HL-60 (cell line): ENCODE data around the gene TSPAN8.

Experiments
- DNase-seq, 2 experiments: peaks; one replicate each; pipeline ENCODE4 v3.0.0-alpha.2; 2010 to 2020; ENCODE audit warnings: low read depth in 1 of 2, low spot score in 1 of 2
- H3K27ac ChIP-seq: fragments of 250-450 bp; sonication (Bioruptor Pico); replicated peaks from 2 replicates; pipeline ENCODE4 v1.5.1; 2020; ENCODE audit warnings: mild to moderate bottlenecking, moderate library complexity
- H3K27me3 ChIP-seq: fragments of 250-450 bp; sonication (Bioruptor Pico); 2 replicates; pipeline ENCODE4 v1.5.1; 2021; ENCODE audit warnings: mild to moderate bottlenecking, moderate library complexity; ENCODE audit not compliant: insufficient read depth, poor library complexity, severe bottlenecking
- H3K4me3 ChIP-seq: replicated peaks from 2 replicates; pipeline ENCODE4 v1.5.1; 2011; ENCODE audit warnings: mild to moderate bottlenecking, control low read depth, low read length; ENCODE audit not compliant: insufficient read depth
- GABPA ChIP-seq: IDR thresholded peaks from 2 replicates; pipeline ENCODE4 v1.6.1; 2012; ENCODE audit warnings: low read depth
- POLR2AphosphoS5 ChIP-seq: IDR thresholded peaks from 2 replicates; pipeline ENCODE4 v1.6.1; 2012; ENCODE audit warnings: low read depth
- SPI1 ChIP-seq: IDR thresholded peaks from 2 replicates; pipeline ENCODE4 v1.6.1; 2012; ENCODE audit warnings: low read depth, mild to moderate bottlenecking, borderline replicate concordance
- TF ChIP-seq, protein P1 (sequence below): IDR thresholded peaks from one replicate; pipeline ENCODE4 v1.5.1; 2011; ENCODE audit warnings: low read length, control low read depth, inconsistent platforms; ENCODE audit not compliant: insufficient read depth
- TF ChIP-seq, protein P2 (sequence below): IDR thresholded peaks from 2 replicates; pipeline ENCODE4 v1.6.1; 2012; ENCODE audit warnings: low read depth; ENCODE audit not compliant: insufficient replicate concordance

TSPAN8 gene

DNA sequence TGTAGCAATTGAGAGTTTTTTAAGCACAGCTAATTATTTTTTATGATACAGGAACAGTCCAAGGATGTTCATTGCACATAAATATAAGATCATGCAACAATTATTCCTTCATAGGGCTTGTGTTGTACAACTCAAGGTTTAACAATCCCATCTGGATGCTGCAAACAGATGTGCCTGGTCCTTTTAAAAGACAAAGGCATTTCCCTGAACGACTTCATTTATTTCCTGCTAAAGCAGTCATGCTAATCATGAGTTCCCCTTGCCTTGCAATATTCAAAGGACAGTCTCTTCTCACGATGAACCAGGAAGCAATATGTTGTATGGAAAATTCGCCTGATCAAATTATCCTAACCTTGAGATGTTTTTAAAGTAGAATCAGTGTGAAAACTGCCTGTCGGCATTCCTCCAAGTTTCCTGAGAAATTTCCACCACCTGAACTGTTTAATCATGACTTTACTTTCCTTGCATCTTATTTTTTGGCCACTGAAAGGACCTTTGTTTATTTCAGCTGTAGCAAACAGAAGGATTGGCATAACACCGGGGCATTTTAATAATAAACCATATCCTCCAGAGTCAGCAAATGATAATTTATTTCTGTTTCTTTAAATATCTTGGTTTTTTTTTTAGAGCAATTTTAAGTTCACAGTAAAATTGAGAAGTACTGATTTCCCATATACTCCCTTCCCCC lies 33.9 kb upstream of the TSPAN8 start:
- TF ChIP-seq, protein P1, sequence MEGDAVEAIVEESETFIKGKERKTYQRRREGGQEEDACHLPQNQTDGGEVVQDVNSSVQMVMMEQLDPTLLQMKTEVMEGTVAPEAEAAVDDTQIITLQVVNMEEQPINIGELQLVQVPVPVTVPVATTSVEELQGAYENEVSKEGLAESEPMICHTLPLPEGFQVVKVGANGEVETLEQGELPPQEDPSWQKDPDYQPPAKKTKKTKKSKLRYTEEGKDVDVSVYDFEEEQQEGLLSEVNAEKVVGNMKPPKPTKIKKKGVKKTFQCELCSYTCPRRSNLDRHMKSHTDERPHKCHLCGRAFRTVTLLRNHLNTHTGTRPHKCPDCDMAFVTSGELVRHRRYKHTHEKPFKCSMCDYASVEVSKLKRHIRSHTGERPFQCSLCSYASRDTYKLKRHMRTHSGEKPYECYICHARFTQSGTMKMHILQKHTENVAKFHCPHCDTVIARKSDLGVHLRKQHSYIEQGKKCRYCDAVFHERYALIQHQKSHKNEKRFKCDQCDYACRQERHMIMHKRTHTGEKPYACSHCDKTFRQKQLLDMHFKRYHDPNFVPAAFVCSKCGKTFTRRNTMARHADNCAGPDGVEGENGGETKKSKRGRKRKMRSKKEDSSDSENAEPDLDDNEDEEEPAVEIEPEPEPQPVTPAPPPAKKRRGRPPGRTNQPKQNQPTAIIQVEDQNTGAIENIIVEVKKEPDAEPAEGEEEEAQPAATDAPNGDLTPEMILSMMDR, result no peak
- TF ChIP-seq GABPA (no peak), SPI1 (no peak), POLR2AphosphoS5 (no peak)
- TF ChIP-seq, protein P2, sequence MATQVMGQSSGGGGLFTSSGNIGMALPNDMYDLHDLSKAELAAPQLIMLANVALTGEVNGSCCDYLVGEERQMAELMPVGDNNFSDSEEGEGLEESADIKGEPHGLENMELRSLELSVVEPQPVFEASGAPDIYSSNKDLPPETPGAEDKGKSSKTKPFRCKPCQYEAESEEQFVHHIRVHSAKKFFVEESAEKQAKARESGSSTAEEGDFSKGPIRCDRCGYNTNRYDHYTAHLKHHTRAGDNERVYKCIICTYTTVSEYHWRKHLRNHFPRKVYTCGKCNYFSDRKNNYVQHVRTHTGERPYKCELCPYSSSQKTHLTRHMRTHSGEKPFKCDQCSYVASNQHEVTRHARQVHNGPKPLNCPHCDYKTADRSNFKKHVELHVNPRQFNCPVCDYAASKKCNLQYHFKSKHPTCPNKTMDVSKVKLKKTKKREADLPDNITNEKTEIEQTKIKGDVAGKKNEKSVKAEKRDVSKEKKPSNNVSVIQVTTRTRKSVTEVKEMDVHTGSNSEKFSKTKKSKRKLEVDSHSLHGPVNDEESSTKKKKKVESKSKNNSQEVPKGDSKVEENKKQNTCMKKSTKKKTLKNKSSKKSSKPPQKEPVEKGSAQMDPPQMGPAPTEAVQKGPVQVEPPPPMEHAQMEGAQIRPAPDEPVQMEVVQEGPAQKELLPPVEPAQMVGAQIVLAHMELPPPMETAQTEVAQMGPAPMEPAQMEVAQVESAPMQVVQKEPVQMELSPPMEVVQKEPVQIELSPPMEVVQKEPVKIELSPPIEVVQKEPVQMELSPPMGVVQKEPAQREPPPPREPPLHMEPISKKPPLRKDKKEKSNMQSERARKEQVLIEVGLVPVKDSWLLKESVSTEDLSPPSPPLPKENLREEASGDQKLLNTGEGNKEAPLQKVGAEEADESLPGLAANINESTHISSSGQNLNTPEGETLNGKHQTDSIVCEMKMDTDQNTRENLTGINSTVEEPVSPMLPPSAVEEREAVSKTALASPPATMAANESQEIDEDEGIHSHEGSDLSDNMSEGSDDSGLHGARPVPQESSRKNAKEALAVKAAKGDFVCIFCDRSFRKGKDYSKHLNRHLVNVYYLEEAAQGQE, result no peak
- H3K27me3 ChIP-seq, result no peaks in the 10 kb centered on the region
- no peak overlapping the region for H3K4me3 ChIP-seq
- no peak overlapping the region for H3K27ac ChIP-seq
- no peak for DNase-seq

DNA sequence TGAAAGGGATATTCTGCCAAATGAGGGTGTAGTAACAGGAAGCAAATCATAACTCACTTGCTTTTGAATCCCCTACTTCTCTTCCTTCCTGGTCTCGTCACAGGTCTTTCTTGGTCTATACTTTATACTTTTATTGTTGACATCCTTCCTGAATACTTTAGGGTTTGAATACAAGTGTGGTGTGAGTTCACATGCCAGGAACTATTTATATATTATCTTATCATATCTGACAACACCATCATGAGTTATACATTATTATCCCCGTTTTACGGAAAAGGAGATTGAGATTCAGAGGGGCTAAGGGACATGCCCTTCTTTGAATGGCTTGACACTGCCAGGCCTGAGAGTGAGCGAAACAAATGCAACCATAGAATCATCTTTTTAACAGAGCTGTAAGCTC lies 33.0 kb upstream of the TSPAN8 start:
- no peaks in the 10 kb centered on the region for H3K27me3 ChIP-seq
- H3K4me3 ChIP-seq, result no peak overlapping the region
- DNase-seq, result no peak
- no peak for TF ChIP-seq GABPA
- TF ChIP-seq, protein P1, result no peak
- TF ChIP-seq, protein P2, result no peak
- no peak for TF ChIP-seq SPI1
- TF ChIP-seq POLR2AphosphoS5, result no peak
- H3K27ac ChIP-seq, result no peak overlapping the region

GRCh38 chr12:71187379-71187778 lies 29.6 kb upstream of the TSPAN8 start:
- no peaks in the 10 kb centered on the region for H3K27me3 ChIP-seq
- TF ChIP-seq, protein P1, result no peak
- no peak overlapping the region for H3K27ac ChIP-seq
- no peak overlapping the region for H3K4me3 ChIP-seq
- DNase-seq, result no peak
